Calu3 (cell line): ENCODE data around the gene SLC23A2. TPM values are rescaled to one million over a fixed set of nuclear protein-coding genes. Genes with fewer than 3 reads are reported as not detected.

Experiments
- BruUV-seq: library from RNA; stranded (reverse); fragments of 400-500 nt; replicated peaks from 2 replicates; lab custom pipeline; 2021; lab: Mats Ljungman, UMichigan
- CTCF ChIA-PET: fragments of 300-600 bp; sonication (Branson Sonifier 250); formaldehyde crosslinking; loops from one replicate; lab custom pipeline; 2022; ENCODE audit warnings: antibody characterized with exemption; lab: Charles Lee
- DNase-seq: peaks from one replicate; pipeline ENCODE4 v3.0.0; 2022
- H3K27ac Mint-ChIP-seq: one replicate; pipeline ENCODE4 v1.8.0; 2022; ENCODE audit warnings: mixed read lengths; ENCODE audit not compliant: unreplicated experiment
- H3K27me3 Mint-ChIP-seq: one replicate; pipeline ENCODE4 v1.8.0; 2022; ENCODE audit warnings: mixed read lengths; ENCODE audit not compliant: unreplicated experiment
- H3K36me3 Mint-ChIP-seq: one replicate; pipeline ENCODE4 v1.8.0; 2022; ENCODE audit warnings: mild to moderate bottlenecking, moderate library complexity, mixed read lengths; ENCODE audit not compliant: insufficient read depth, unreplicated experiment
- H3K4me1 Mint-ChIP-seq: one replicate; pipeline ENCODE4 v1.8.0; 2022; ENCODE audit warnings: mild to moderate bottlenecking, low read depth, mixed read lengths; ENCODE audit not compliant: unreplicated experiment
- H3K4me3 Mint-ChIP-seq: one replicate; pipeline ENCODE4 v1.8.0; 2022; ENCODE audit warnings: mild to moderate bottlenecking, low read depth, moderate library complexity, mixed read lengths; ENCODE audit not compliant: unreplicated experiment
- H3K9me3 Mint-ChIP-seq: one replicate; pipeline ENCODE4 v1.8.0; 2022; ENCODE audit warnings: low read depth, mixed read lengths; ENCODE audit not compliant: unreplicated experiment
- intact Hi-C: fragments of 100-400 bp; cut with micrococcal nuclease; formaldehyde crosslinking; loops from one replicate; pipeline ENCODE4 v1.10.0; 2022; ENCODE audit not compliant: unreplicated experiment
- total RNA-seq: library from RNA; stranded (reverse); gene quantifications from 2 replicates; pipeline ENCODE4 v1.2.3, GENCODE V29; 2022
- TF ChIP-seq, protein P1 (sequence below): fragments of 200-600 bp; IDR thresholded peaks from one replicate; pipeline ENCODE4 v1.8.0; 2022; ENCODE audit warnings: antibody characterized with exemption; ENCODE audit not compliant: unreplicated experiment

Gene SLC23A2
- total RNA-seq, 1 experiment from 2014 or later = 14.8 TPM

DNA sequence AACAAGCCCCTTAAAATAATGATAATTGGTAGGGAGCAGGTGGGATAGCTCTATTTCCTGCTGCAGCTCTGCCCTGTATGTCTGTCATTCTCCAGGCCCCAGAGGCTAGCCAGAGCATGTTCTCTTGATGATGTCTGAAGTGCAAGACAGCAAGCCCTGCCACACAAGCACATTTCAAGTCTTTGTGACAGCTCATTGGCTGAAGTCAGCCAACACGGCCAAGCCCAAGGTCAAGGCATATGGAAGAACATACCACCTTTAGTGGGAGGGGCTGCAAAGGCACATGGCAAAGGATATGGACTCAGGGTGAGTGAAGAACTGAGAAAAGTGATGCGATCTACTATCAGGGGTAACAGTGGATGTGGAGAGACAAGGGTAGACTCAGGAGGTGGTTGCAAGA lies 163.6 kb downstream of the SLC23A2 start:
- CTCF ChIA-PET = no interaction called here
- Mint-ChIP-seq H3K36me3 (no peaks in the 10 kb centered on the region), H3K4me1 (no peaks in the 10 kb centered on the region), H3K27me3 (peaks cover 51% of the 10 kb centered on the region), H3K9me3 (no peaks in the 10 kb centered on the region), H3K27ac (no peak overlapping the region), H3K4me3 (no peak overlapping the region)
- no TSS peak for BruUV-seq
- DNase-seq = no peak
- intact Hi-C loops = no loop called here
- TF ChIP-seq, protein P1, sequence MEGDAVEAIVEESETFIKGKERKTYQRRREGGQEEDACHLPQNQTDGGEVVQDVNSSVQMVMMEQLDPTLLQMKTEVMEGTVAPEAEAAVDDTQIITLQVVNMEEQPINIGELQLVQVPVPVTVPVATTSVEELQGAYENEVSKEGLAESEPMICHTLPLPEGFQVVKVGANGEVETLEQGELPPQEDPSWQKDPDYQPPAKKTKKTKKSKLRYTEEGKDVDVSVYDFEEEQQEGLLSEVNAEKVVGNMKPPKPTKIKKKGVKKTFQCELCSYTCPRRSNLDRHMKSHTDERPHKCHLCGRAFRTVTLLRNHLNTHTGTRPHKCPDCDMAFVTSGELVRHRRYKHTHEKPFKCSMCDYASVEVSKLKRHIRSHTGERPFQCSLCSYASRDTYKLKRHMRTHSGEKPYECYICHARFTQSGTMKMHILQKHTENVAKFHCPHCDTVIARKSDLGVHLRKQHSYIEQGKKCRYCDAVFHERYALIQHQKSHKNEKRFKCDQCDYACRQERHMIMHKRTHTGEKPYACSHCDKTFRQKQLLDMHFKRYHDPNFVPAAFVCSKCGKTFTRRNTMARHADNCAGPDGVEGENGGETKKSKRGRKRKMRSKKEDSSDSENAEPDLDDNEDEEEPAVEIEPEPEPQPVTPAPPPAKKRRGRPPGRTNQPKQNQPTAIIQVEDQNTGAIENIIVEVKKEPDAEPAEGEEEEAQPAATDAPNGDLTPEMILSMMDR = no peak

DNA sequence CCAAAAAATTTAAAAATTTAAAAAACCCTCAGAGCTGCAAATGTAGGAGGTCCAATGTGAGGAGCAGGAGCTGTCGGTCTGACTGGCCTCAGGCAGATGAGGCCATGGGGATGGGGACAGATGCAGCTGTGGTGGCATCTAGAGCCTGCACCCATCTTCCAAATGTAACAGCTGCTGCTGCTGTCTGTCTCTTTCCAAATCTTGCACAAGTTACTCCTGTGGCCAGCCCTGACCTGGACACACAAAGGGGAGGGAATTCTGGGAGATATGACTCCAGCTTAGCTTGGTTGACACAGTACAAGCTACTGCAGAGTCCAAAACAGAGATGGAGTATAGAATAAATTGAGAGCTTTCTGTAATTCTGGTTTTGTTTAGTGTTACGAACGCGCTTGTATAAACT lies 164.4 kb downstream of the SLC23A2 start:
- no peak overlapping the region for H3K27ac Mint-ChIP-seq
- H3K27me3 Mint-ChIP-seq = peaks cover 51% of the 10 kb centered on the region
- H3K9me3 Mint-ChIP-seq = no peaks in the 10 kb centered on the region
- CTCF ChIA-PET = no interaction called here
- no peaks in the 10 kb centered on the region for H3K36me3 Mint-ChIP-seq
- DNase-seq = no peak
- H3K4me1 Mint-ChIP-seq = no peaks in the 10 kb centered on the region
- H3K4me3 Mint-ChIP-seq = no peak overlapping the region
- intact Hi-C loops = no loop called here
- TF ChIP-seq, protein P1 = no peak
- BruUV-seq = no TSS peak

DNA sequence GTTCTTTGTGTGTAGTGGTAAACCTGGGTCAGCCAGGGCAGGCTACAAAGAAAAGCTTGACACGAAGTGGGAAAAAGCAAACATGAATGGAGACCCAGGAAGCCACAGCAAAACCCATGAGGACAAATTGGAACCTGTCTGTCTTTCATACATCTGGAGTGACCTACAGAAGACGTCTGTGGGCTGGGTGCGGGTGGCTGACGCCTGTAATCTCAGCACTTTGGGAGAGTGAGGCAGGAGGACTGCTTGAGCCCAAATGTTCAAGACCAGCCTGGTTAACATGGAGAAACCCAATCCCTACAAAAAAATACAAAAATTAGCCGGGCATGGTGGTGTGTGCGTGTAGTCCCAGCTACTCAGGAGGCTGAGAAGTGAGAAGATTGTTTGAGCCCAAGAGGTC lies 164.8 kb downstream of the SLC23A2 start:
- no peak for DNase-seq
- peaks cover 51% of the 10 kb centered on the region for H3K27me3 Mint-ChIP-seq
- H3K4me1 Mint-ChIP-seq = no peaks in the 10 kb centered on the region
- intact Hi-C loops = no loop called here
- TF ChIP-seq, protein P1 = no peak
- no peaks in the 10 kb centered on the region for H3K9me3 Mint-ChIP-seq
- H3K4me3 Mint-ChIP-seq = no peak overlapping the region
- no peak overlapping the region for H3K27ac Mint-ChIP-seq
- CTCF ChIA-PET = no interaction called here
- no TSS peak for BruUV-seq
- H3K36me3 Mint-ChIP-seq = no peaks in the 10 kb centered on the region

DNA sequence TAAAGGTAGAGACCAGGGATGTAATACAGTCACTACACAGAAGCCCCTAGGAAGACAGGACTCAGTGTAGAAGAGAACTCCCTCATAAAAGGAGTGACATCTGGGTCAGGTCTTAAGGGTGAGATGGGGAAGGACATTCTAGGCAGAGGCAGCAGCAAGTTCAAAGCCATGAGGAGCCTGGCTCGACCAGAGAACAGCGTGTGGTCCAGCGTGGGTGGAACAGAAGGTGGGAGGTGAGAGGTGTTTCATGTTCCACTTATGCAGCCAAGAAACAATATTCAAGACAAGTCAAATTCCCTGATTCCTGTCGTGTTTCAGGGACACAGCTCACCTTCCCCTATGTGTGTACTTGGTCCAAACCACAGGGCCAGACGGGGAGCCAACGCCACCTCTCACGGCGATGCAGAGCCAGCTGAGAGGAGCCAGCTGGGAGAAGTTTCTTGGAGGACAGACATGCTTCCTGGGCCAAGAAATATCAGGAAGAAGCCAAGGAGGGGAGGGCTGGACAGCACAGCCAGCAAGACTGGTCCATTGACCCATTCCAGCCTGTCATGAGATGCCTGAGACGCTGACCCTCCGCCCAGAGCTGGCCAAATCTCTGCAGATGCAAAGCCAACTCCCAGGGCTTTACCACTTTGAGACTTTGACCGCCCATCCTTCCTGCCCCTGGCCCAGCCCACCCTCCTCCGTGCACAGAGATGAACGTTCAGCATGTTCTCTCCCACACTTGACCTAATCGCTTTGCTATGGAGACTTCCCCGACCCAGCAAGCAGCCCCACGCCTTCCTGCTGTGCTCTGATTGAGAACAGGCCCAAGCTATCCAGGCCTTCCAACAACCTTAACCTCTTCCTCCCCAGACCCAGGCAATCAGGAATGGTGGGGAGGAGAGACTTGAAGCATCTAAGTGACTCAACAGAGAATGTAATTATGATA lies 165.8 kb downstream of the SLC23A2 start:
- CTCF ChIA-PET = no interaction called here
- Mint-ChIP-seq H3K27me3 (peaks cover 51% of the 10 kb centered on the region), H3K4me3 (no peak overlapping the region), H3K27ac (no peak overlapping the region), H3K36me3 (no peaks in the 10 kb centered on the region), H3K9me3 (no peaks in the 10 kb centered on the region), H3K4me1 (no peaks in the 10 kb centered on the region)
- DNase-seq = no peak
- BruUV-seq = no TSS peak
- intact Hi-C loops = no loop called here
- TF ChIP-seq, protein P1 = no peak
